T1000 (cell line): ENCODE results near the gene TMEM266.

Source experiments
- DNase-seq: peaks from one replicate; lab custom pipeline; 2025; ENCODE audit warnings: mixed read lengths; lab: John Stamatoyannopoulos, UW

Gene TMEM266

DNA sequence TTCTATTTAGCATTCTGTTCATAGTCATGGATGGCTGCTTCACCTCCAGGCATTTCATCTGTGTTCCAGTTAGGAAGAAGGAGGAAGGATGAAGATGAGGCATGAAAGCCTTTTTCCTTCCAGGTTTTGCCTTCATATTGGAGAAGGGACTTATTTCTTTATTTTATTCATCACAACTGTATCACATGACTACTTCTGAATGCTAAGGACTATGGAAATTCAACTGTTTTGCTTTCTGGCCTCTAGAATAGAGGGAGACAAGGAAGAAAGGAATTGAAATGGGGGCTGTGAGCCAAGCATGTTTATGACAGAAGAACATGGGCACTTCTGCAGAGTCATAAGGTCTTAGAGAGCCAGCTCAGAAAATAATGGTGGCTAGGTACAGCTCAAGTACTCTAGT lies 10.4 kb downstream of the TMEM266 start:
- no peak for DNase-seq

DNA sequence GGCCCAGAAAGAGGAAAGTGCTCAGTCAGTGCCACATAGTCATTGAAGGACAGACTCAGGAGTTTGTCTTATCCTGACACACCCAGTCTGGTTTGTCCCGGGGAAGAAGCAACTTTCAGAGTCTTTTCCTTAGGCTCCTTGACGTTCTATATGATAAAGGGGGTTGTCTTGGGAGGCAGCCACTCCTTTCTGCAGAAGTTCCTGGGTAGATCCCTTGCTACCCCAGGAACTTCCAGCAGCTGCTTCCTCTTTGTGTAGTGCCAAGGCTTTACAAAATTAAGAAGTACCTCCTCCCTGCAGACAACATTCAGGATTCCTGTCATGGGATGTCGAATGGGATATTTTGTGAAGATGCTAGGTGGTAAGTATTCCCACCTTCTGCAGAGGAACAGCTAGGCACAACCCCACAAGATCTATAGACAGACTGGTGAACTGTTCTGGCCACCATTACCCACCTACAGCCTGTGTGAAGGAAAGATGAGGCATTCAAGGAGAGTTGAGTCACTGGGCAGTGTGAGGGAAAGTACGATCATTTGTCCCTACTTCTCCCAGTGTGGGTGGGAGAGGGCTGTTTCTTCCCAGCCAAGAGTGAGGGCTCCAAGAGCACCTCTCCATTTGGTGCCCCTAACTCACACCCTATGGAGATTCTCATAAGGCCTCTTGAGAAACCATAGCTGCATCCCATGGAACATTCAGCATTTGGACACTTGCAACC lies 11.3 kb downstream of the TMEM266 start:
- no peak for DNase-seq

DNA sequence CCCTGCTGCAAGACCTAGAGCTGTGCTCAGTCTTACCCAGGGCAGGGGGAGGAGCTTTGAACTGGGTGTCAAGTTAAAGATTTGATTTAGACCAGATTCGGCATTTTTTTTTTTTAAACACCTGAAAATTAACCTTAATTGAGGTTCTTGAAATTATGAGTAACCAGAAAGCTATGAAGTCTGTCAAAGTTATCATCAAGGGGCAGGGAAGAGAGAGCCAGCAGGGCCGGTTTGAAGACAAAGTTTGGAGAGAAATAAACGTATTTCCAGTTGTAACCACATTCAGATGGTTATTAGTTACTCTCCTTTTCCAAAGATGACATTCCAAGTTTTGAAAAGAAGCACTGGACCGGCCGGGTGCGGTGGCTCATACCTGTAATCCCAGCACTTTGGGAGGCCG lies 12.0 kb downstream of the TMEM266 start:
- no peak for DNase-seq

DNA sequence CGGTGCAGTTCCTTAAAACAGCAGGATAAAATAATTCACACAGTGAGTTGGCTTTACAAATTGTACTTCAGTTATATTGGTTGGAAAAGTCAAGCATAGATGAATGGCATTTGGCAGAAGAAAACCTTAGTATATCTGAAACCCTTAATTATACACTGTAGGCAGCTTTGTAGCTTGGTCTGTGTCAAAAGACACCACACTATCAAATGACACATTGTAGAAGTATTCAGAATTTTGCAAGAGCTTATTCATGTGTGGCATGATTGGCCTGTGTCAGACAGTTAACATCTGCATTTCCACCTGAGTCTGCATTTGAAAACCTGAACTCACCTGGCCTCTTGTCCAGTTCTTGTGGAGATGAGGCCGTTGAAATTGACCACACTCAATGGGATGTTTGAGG lies 13.8 kb downstream of the TMEM266 start:
- no peak for DNase-seq

DNA sequence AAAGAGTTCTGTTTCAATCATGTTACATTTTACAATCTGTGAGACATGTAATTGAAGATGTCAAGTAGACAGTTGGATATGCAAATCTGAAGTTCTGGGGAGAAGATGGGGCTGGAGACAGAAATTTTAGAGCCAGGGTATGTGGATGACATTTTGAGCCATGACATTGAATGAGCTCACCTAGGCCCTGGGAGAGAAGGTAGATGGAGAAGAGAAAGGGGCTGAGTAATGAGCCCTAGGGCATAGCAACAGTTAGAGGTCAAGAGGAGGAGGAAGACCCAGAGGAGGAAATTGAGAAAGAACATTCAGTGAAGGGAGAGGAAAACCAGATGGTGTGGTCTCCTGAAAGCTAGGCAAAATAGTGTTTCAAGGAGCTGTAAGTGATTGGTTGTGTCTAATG lies 15.3 kb downstream of the TMEM266 start:
- no peak for DNase-seq

DNA sequence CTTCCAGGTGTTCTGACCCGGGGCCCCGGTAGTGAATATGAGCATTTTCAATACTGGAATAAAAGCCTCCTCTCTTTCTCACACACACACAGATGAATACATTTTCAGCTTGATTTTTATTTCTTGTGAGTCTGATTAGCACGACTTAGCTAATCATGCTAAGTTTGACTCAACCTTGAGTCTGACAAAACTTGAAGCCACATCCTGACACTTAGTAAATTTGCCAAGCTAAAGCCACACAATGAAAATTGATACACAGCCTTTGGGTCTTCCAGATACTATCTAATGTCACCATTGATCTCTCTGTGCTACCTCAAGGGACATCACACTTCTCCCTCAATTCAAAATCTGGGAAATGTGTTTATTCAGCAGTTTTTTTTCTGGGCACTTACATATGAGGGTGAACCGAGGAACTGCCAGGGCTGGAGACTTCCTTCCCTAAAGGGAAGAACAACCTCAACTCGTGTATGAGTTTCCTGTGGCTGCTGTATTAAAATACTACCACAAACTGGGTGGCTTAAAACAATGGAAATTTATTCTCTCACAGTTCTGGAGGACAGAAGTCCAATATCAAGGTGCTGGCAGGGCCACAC lies 18.6 kb downstream of the TMEM266 start:
- no peak for DNase-seq

DNA sequence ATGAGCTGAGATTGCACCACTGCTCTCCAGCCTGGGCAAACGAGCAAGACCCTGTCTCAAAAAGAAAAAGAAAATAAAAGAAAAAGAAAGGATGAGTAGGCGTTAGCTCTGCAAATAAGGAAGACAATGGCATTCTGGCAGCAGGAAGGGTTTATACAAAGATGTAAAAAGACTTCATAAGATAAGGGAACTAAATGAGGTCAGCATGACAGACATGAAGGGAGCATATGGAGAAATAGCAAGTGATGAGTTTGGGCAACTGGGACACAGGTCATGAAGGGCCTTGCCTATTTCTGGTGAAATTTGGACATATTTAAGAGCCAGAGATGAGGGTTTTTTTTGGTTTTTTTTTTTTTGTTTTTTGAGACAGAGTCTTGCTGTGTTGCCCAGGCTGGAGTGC lies 24.5 kb downstream of the TMEM266 start:
- no peak for DNase-seq

DNA sequence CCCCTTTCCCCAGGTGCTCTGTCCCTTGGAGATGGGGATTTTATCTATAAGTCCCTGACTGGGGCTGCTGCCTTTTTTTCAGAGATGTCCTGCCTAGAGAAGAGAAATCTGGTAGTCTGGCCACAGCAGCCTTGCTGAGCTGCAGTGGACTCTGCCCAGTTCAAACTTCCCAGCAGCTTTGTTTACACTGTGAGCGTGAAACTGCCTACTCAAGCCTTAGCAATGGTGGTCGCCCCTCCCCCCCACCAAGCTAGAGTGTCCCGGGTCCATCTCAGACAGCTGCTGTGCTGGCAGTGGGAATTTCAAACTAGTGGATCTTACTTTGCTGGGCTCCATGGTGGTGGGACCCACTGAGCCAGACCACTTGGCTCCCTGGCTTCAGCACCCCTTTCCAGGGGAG lies 38.9 kb downstream of the TMEM266 start:
- no peak for DNase-seq

DNA sequence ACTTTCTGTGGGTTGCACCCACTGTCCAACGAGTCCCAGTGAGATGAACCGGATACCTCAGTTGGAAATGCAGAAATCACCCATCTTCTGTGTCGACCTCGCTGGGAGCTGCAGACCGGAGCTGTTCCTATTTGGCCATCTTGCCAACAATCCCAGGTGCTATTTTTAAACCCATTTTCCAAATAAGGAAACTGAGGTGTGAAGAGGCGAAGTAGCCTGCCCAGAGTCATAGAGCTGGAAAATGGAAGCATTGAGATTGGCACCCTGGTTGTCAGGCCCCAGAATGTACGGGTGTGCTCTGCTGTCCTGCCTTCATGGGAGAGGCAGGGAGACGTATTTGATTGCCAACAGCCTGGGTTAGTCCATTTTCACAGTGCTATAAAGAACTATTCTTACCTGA lies 39.6 kb downstream of the TMEM266 start:
- DNase-seq = no peak

DNA sequence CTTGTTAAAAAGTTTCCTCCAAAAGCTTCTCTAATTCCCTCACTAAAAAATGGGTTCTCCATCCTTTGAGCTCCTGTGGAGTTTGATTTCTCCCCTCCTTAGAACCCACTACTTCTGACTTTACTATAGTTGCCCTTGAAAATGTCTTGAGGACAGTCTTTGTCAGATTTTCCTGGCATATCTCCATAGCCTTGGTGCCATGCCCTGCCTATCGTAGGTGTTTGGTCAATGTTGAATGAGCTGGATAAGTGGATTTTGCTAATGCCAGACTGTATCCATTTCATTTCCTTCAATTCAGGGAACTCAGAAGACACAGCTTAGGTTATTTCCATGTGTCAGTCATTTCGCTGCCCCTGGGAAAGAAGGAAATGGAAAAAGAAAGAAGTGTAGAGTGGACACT lies 40.6 kb downstream of the TMEM266 start:
- DNase-seq = no peak

DNA sequence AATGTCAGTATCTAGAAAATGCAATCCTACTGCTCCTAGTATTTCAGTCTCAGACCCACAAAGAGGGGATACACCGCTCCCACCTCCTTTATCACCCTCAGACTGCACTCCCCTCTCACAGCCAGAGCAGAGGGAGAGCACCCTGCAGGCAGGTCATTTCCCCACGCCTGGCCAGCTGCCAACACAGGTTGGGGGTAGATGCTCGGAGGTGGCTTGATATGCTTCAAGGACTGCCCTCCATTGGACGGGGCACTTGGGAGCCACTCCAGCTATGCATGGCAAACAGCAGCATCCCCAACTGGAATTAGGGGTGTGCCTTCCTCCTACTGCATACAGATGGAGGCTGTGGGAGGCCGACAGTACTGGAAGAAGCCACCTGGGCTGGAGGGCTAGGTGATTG lies 41.9 kb downstream of the TMEM266 start:
- DNase-seq = no peak

DNA sequence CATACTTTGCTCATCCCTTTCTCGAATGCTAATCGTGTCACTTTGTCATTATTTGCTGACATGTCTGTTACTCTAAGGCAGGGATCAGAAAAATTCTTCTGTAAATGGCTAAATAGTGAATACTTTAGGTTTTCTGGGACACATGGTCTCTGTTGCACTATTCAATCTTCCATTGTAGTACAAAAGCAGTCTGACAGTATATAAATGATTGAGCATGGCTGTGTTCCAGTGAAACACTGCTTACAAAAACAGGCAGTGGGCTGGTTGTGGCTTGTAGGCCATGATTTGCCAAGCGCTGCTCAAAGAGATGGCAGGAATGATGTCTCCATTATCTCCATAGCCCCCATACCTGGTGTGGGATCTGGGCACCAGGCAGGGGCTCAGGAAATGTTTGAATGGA lies 45.6 kb downstream of the TMEM266 start:
- no peak for DNase-seq

DNA sequence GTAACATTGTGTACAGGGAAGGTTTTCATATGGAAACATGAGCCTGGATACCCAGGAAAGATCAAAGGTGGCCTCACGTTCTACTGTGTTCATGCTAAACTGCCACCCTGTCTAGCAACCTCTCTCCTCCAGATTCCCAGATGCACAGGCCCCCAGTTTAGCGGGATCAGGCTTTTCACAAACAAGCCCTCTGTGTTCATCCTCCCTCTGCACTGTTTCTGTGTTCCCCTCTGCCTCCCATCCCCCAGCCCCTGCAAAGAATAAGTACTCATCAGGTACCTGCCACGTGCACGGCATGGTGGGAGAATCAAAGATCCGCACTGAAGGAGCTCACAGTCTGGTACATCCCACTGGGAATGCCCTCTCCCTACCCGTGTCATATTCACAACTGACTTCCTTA lies 46.1 kb downstream of the TMEM266 start:
- DNase-seq = no peak

DNA sequence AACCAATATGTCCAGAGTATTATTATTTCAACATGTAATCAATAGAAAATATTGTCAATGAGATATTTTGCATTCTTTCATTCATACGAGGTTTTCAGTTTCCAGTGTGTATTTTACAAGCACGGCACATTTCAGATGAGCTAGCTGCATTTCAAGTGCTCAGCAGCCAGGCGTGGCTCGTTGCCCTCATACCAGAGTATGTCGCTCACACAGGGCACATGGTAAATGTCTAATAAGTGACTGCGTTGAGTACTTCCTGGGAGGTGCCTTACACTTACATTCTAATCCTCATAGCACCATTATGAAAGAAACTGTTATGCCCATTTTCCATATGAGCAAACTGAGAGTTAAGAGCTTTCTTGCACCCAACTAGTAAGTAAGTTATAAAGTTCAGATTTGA lies 47.4 kb downstream of the TMEM266 start:
- no peak for DNase-seq

DNA sequence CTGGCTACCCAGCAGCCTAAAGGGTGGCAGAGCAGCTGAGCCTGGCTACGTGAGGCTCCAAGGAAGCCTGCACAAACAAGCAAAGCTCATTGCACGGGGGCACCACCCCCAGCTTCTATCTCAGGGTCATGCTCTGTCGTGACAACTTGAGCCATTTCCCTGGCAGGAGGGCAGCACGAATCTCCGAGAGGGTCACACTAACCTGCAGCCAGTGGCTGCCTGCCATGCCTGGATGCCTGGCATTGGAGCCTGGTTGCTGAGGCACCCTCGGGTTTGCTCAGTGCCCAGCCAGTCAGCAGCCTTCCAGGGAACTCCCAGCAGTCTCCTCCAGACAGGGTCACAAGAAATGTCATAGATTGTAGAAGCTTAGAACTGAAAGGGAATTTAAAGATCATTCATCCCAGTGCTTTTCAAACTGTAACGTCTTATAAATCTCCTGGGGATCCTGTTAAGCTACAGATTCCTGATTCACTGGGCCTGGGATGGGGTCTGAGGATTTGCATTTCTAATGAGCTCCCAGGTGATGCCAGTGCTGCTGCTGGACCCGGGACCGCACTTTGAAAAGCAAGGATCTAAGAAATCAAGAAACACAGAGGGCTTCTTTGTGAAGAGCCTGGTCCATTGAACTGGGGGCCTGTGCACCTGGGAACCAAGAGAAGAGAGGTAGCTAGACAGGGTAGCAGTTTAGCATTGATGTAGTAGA lies 48.4 kb downstream of the TMEM266 start:
- no peak for DNase-seq

DNA sequence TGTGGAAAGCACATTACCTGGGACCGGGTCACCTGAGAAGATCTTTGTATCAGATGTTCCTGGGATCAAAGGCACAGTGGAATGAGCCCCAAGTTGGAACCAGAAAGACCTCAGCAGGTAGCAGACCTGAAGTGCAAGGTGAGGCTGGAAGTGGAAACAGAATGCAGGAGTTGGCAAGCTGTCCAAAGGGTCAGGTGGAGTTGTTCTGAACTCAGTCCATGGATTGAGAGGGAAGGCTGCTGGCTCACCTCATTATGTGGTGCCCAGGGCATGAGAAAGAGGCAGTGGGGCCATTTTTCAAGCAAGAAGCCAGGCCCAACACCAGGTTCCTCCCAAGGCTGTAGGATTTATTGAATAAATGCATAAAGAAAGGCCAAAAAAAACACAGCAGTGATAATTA lies 49.3 kb downstream of the TMEM266 start:
- DNase-seq = no peak

DNA sequence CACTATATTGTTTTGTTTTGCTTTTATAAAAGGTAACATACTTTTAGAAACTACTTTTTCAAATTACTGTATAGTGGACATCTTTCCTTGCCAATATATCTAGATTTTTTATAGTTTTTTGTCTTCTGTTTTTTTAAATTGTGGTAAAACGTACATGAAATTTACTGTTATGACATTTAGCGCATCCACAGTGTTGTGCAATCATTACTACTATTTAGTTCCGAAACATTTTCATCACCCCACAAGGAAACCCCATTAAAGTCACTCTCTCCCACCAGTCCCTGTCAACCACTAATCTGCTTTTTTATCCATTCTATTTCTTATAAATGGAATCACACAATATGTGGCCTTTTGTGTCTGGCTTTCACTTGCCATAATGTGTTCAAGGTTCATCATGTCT lies 54.8 kb downstream of the TMEM266 start:
- DNase-seq = no peak

DNA sequence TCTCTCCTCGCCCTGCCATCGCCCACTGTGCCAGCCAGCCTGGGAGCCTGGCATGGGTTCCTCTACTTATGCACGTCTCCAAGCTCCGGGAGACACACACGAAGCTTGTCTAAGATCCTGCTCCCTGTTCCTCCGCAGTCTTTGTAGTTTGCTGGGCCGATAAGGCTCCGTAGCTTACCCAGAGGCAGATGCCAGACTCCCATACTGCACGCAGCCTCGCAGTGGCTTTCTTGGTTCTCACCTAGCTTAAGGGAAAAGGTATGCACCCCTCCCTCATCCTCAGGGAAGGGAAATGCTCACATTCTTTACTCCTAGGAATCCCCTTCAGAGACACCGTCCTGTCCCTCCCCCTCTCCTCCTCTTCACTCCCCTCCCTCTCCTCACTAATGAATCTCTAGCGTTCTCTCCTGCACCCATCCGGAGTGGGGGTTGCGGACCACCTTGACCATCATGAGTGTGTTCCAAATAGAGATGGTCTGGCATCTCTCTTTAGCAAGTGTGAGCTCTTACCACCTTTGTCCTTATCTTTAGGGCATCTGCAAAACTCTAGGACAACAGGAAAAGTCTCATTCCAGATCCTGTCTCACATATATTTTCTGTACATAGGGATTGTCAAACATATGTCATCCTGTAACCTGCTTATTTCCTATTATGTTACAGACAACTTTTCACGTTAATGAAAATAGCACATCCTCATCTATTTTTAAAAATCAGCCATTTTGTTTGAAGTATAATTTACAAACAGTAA lies 56.5 kb downstream of the TMEM266 start:
- DNase-seq = no peak

DNA sequence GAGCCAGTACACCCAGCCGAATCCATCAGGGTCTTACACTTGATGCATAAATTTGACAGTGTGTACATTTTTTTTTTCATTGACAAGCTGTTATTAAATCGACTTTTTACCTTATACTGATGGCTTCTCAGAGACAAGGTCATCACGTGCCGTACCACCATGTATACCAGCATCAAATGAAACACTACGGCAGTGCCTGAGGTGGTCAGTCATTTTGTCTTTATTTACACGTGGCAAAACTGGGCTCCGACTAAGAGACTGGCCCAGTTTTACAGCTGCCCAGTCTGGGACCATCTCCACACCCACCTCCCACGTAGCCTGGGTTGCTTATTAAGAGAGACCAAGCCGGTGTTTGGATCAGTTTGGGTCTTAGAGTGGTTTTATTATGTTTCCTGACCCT lies 57.4 kb downstream of the TMEM266 start:
- DNase-seq = no peak

DNA sequence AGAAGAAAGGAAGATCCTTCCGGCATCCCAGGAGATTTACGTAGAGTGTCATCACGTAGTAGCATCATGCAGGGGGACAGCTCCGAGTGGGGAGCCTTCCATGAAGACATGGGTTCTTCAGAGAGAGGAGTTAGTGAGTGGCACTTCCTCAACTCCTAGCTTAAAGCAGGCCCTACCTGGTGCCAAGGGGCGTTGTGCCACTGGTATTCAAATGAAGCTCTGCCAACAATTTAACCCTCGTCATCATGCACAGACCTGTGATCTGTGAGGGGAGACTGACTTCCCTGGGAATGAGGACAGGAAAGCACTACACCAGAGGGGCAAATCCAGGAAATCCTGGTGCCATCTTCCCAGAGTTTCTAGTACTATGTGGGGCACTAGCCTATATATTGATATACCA lies 59.0 kb downstream of the TMEM266 start:
- DNase-seq = no peak

DNA sequence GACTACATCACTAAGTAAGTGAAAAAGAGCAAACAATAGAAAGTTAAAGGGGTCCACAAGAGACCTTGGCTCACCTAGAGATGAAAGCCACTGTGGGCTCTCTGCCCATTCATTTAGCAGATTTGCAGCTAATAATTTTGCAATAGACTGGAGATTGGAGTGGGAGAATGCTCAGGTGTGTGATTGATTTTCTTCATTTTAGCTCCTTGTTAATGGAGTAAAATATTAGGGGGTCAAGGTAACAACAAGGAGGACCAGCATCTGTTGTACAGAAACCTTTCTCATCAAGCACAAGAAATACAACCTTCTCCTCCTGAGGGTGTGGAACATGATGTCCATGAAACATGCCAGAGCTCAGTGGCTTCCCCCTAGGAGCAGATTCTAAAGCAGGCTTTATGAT lies 63.2 kb downstream of the TMEM266 start:
- no peak for DNase-seq

DNA sequence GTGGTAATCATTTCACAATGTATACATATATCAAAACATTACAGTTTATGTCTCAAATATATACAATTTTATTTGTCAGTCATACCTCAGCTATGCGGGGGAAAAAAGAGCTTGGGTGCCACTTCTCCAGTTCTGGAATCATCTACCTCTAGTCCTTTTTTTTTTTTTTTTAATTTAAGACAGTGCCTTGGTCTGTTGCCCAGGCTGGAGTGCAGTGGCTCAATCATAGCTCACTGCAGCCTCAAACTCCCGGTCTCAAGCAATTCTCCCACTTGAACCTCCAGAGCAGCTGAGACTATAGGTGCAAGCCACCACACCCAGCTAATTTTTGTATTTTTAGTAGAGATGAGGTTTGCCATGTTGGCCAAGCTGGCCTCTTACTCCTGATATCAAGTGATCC lies 67.4 kb downstream of the TMEM266 start:
- DNase-seq = no peak

DNA sequence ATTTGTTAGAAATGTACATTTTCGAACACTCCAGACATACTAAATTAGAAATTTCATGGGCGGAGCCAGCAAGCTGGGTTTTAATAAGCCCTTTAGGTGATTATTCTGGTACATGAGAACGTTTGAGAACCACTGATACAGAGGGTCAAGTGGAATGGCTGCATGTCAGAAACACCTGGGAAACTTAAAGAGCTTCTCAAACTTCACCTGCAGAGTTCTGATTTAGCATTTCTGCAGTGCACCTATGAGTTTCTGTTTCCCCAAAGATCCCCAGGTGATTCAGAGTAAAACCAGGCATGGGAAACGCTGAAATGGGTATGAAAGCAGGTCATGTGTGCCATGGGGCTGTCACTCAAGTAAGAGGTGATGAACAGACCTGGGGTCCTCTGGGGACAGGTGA lies 68.1 kb downstream of the TMEM266 start:
- DNase-seq = no peak
